GM23338 (cell line): ENCODE results near the gene PCDHB5. TPM values are rescaled to one million over a fixed set of nuclear protein-coding genes. Genes with fewer than 3 reads are reported as not detected.

Experiments
- ATAC-seq: fragments of 200-7000 bp; cut with Tn5 transposase; 3 replicates; pipeline ENCODE4 v1.9.1; 2020
- DNase-seq: peaks from one replicate; pipeline ENCODE4 v3.0.0-alpha.2; 2015; ENCODE audit warnings: low spot score
- H2AFZ ChIP-seq: fragments of 200-600 bp; sonication (generic); 2 replicates; pipeline ENCODE4 v1.8.0; 2016; ENCODE audit warnings: antibody characterized with exemption, mild to moderate bottlenecking, moderate library complexity
- H3F3A ChIP-seq: fragments of 200-600 bp; sonication (generic); replicated peaks from 2 replicates; pipeline ENCODE4 v1.8.0; 2017; ENCODE audit warnings: antibody characterized with exemption, mixed run types, low read depth
- H3K27ac ChIP-seq: fragments of 200-600 bp; sonication (generic); 2 replicates; pipeline ENCODE4 v1.6.1; 2016; ENCODE audit warnings: low read depth
- H3K27me3 ChIP-seq: fragments of 200-600 bp; sonication (generic); 2 replicates; pipeline ENCODE4 v1.8.0; 2016; ENCODE audit warnings: mild to moderate bottlenecking, mixed run types, moderate library complexity; ENCODE audit not compliant: insufficient read depth
- H3K36me3 ChIP-seq: fragments of 200-600 bp; sonication (generic); 2 replicates; pipeline ENCODE4 v1.8.0; 2016; ENCODE audit warnings: mild to moderate bottlenecking; ENCODE audit not compliant: insufficient read depth
- H3K4me1 ChIP-seq: fragments of 200-600 bp; sonication (generic); 2 replicates; pipeline ENCODE4 v1.8.0; 2016; ENCODE audit warnings: mild to moderate bottlenecking, moderate library complexity; ENCODE audit not compliant: insufficient read depth
- H3K4me2 ChIP-seq: fragments of 200-600 bp; sonication (generic); 2 replicates; pipeline ENCODE4 v1.7.1; 2017; ENCODE audit warnings: mixed run types
- H3K4me3 ChIP-seq: fragments of 200-600 bp; sonication (generic); 2 replicates; pipeline ENCODE4 v1.6.1; 2016; ENCODE audit warnings: mixed run types
- H3K79me2 ChIP-seq: fragments of 200-600 bp; sonication (generic); replicated peaks from 2 replicates; pipeline ENCODE4 v1.8.0; 2017; ENCODE audit warnings: mild to moderate bottlenecking; ENCODE audit not compliant: insufficient read depth
- H3K9me2 ChIP-seq: fragments of 200-600 bp; sonication (generic); 2 replicates; pipeline ENCODE4 v1.8.0; 2017; ENCODE audit not compliant: insufficient read depth
- H4K20me1 ChIP-seq: fragments of 200-600 bp; sonication (generic); replicated peaks from 2 replicates; pipeline ENCODE4 v1.8.0; 2017; ENCODE audit warnings: mild to moderate bottlenecking; ENCODE audit not compliant: insufficient read depth
- H3K27ac Mint-ChIP-seq: 2 replicates; pipeline ENCODE4 v1.8.0; 2020; ENCODE audit warnings: inconsistent platforms, mild to moderate bottlenecking, moderate library complexity, mixed read lengths
- H3K27me3 Mint-ChIP-seq: 3 replicates; pipeline ENCODE4 v1.8.0; 2022; ENCODE audit warnings: low read depth, mild to moderate bottlenecking, moderate library complexity, mixed read lengths, inconsistent platforms; ENCODE audit not compliant: insufficient read depth, poor library complexity
- H3K36me3 Mint-ChIP-seq: 3 replicates; pipeline ENCODE4 v1.8.0; 2021; ENCODE audit warnings: low read depth, mild to moderate bottlenecking, inconsistent platforms, moderate library complexity, mixed read lengths
- H3K4me1 Mint-ChIP-seq: 3 replicates; pipeline ENCODE4 v1.8.0; 2020; ENCODE audit warnings: mild to moderate bottlenecking, inconsistent platforms, mixed read lengths
- H3K4me3 Mint-ChIP-seq: 3 replicates; pipeline ENCODE4 v1.8.0; 2021; ENCODE audit warnings: moderate library complexity, mild to moderate bottlenecking, inconsistent platforms, mixed read lengths
- H3K9me3 Mint-ChIP-seq: 3 replicates; pipeline ENCODE4 v1.8.0; 2020; ENCODE audit warnings: moderate library complexity, mild to moderate bottlenecking, inconsistent platforms, mixed read lengths
- CREB1 ChIP-seq: fragments of 250-450 bp; sonication (Bioruptor Pico); IDR thresholded peaks from 2 replicates; pipeline ENCODE4 v1.5.0; 2020; ENCODE audit warnings: low read depth, mild to moderate bottlenecking, moderate library complexity
- EZH2 ChIP-seq: fragments of 200-600 bp; sonication (generic); IDR thresholded peaks from one replicate; pipeline ENCODE4 v1.8.0; 2017; ENCODE audit warnings: antibody characterized with exemption, mild to moderate bottlenecking, low read depth; ENCODE audit not compliant: unreplicated experiment
- EZH2phosphoT487 ChIP-seq: fragments of 200-600 bp; sonication (generic); IDR thresholded peaks from one replicate; pipeline ENCODE4 v1.8.1; 2018; ENCODE audit warnings: antibody characterized with exemption; ENCODE audit not compliant: unreplicated experiment
- JUNB ChIP-seq: IDR thresholded peaks from one replicate; pipeline ENCODE4 v1.6.1; 2016; ENCODE audit warnings: antibody characterized with exemption; ENCODE audit not compliant: unreplicated experiment
- NANOG ChIP-seq: IDR thresholded peaks from 2 replicates; pipeline ENCODE4 v1.6.1; 2016; ENCODE audit warnings: antibody characterized with exemption, borderline replicate concordance
- POLR2AphosphoS5 ChIP-seq: IDR thresholded peaks from 2 replicates; pipeline ENCODE4 v1.6.1; 2016; ENCODE audit warnings: antibody characterized with exemption, low read depth
- STAT1 ChIP-seq: IDR thresholded peaks from one replicate; pipeline ENCODE4 v1.6.1; 2016; ENCODE audit warnings: antibody characterized with exemption; ENCODE audit not compliant: unreplicated experiment
- ZNF114 ChIP-seq: fragments of 250-450 bp; sonication (Bioruptor Pico); IDR thresholded peaks from 2 replicates; pipeline ENCODE4 v1.5.0; 2020; ENCODE audit warnings: mild to moderate bottlenecking, moderate library complexity
- ZNF331 ChIP-seq: fragments of 250-450 bp; sonication (Bioruptor Pico); IDR thresholded peaks from 2 replicates; pipeline ENCODE4 v1.5.0; 2020; ENCODE audit warnings: low read depth, mild to moderate bottlenecking, moderate library complexity
- polyA plus RNA-seq: library from polyadenylated mRNA; unstranded; fragments of >200 nt; fragmentation: Nextera tagmentation; extraction: Ambion mirVana; gene quantifications from 2 replicates; pipeline ENCODE4 v1.2.1, GENCODE V29; 2016
- total RNA-seq: library from RNA; depleted of rRNA; stranded (reverse); fragments of >200 nt; shearing (Covaris generic); gene quantifications from 2 replicates; pipeline ENCODE4 v1.2.3, GENCODE V29; 2014
- TF ChIP-seq, protein P1 (sequence below): IDR thresholded peaks from one replicate; pipeline ENCODE4 v1.6.1; 2018; ENCODE audit warnings: antibody characterized with exemption; ENCODE audit not compliant: unreplicated experiment
- TF ChIP-seq, protein P2 (sequence below): fragments of 250-450 bp; sonication (Bioruptor Pico); IDR thresholded peaks from 2 replicates; pipeline ENCODE4 v1.5.0; 2020; ENCODE audit warnings: mild to moderate bottlenecking, moderate library complexity
- TF ChIP-seq, protein P3 (sequence below), 2 experiments: fragments of 200-600 bp in 1 of 2; sonication (generic) in 1 of 2; conservative IDR thresholded peaks; 2 replicates each; pipeline versions ENCODE4 v1.5.1 to v1.6.1; 2016 to 2017; ENCODE audit warnings: antibody characterized with exemption in 2 of 2, low read depth in 2 of 2, mild to moderate bottlenecking in 2 of 2, moderate library complexity in 1 of 2
- TF ChIP-seq, protein P4 (sequence below): IDR thresholded peaks from 2 replicates; pipeline ENCODE4 v1.6.1; 2016; ENCODE audit warnings: antibody characterized with exemption

PCDHB5 gene
- total and polyA plus RNA-seq, 2 experiments from 2014 or later, result 18.7 to 49.7 TPM

DNA sequence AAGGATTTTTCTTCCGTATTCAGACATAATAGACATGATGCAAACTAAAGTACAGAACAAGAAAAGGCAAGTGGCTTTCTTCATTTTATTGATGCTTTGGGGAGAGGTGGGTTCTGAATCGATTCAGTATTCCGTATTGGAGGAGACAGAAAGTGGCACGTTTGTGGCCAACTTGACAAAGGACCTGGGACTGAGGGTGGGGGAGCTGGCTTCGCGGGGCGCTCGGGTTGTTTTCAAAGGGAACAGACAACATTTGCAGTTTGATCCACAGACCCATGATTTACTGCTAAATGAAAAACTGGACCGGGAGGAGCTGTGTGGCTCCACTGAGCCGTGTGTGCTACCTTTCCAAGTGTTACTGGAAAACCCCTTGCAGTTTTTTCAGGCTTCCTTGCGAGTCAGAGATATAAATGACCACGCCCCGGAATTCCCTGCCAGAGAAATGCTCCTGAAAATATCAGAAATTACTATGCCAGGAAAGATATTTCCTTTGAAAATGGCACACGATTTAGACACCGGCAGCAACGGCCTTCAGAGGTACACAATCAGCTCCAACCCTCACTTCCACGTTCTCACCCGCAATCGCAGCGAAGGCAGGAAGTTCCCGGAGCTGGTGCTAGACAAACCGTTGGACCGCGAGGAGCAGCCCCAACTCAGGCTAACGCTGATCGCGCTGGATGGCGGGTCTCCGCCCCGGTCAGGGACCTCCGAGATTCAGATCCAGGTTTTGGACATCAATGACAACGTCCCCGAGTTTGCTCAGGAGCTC is 15.4 kb downstream of the PCDHB5 start:
- Histone ChIP-seq H3K4me3 (no peak overlapping the region), H3F3A (no peaks in the 10 kb centered on the region), H4K20me1 (no peaks in the 10 kb centered on the region; the same call in 1 of the 2 replicates), H3K36me3 (no peaks in the 10 kb centered on the region), H3K9me2 (no peaks in the 10 kb centered on the region), H3K27ac (no peak overlapping the region), H3K4me1 (no peaks in the 10 kb centered on the region), H2AFZ (no peak overlapping the region), H3K79me2 (no peaks in the 10 kb centered on the region), H3K27me3 (no peaks in the 10 kb centered on the region), H3K4me2 (no peak overlapping the region)
- Mint-ChIP-seq H3K4me1 (no peaks in the 10 kb centered on the region), H3K27me3 (peaks cover 2% of the 10 kb centered on the region), H3K4me3 (no peak overlapping the region), H3K36me3 (peaks cover 22% of the 10 kb centered on the region), H3K27ac (no peak overlapping the region), H3K9me3 (peaks cover 23% of the 10 kb centered on the region)
- ATAC-seq (no peak), DNase-seq (no peak)
- TF ChIP-seq NANOG (no peak), POLR2AphosphoS5 (no peak), CREB1 (no peak), EZH2 (no peak), EZH2phosphoT487 (no peak), ZNF114 (CRISPR knock-in tag) (no peak), STAT1 (no peak), JUNB (no peak), ZNF331 (no peak)
- TF ChIP-seq, protein P1, sequence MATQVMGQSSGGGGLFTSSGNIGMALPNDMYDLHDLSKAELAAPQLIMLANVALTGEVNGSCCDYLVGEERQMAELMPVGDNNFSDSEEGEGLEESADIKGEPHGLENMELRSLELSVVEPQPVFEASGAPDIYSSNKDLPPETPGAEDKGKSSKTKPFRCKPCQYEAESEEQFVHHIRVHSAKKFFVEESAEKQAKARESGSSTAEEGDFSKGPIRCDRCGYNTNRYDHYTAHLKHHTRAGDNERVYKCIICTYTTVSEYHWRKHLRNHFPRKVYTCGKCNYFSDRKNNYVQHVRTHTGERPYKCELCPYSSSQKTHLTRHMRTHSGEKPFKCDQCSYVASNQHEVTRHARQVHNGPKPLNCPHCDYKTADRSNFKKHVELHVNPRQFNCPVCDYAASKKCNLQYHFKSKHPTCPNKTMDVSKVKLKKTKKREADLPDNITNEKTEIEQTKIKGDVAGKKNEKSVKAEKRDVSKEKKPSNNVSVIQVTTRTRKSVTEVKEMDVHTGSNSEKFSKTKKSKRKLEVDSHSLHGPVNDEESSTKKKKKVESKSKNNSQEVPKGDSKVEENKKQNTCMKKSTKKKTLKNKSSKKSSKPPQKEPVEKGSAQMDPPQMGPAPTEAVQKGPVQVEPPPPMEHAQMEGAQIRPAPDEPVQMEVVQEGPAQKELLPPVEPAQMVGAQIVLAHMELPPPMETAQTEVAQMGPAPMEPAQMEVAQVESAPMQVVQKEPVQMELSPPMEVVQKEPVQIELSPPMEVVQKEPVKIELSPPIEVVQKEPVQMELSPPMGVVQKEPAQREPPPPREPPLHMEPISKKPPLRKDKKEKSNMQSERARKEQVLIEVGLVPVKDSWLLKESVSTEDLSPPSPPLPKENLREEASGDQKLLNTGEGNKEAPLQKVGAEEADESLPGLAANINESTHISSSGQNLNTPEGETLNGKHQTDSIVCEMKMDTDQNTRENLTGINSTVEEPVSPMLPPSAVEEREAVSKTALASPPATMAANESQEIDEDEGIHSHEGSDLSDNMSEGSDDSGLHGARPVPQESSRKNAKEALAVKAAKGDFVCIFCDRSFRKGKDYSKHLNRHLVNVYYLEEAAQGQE, result no peak
- TF ChIP-seq, protein P2, sequence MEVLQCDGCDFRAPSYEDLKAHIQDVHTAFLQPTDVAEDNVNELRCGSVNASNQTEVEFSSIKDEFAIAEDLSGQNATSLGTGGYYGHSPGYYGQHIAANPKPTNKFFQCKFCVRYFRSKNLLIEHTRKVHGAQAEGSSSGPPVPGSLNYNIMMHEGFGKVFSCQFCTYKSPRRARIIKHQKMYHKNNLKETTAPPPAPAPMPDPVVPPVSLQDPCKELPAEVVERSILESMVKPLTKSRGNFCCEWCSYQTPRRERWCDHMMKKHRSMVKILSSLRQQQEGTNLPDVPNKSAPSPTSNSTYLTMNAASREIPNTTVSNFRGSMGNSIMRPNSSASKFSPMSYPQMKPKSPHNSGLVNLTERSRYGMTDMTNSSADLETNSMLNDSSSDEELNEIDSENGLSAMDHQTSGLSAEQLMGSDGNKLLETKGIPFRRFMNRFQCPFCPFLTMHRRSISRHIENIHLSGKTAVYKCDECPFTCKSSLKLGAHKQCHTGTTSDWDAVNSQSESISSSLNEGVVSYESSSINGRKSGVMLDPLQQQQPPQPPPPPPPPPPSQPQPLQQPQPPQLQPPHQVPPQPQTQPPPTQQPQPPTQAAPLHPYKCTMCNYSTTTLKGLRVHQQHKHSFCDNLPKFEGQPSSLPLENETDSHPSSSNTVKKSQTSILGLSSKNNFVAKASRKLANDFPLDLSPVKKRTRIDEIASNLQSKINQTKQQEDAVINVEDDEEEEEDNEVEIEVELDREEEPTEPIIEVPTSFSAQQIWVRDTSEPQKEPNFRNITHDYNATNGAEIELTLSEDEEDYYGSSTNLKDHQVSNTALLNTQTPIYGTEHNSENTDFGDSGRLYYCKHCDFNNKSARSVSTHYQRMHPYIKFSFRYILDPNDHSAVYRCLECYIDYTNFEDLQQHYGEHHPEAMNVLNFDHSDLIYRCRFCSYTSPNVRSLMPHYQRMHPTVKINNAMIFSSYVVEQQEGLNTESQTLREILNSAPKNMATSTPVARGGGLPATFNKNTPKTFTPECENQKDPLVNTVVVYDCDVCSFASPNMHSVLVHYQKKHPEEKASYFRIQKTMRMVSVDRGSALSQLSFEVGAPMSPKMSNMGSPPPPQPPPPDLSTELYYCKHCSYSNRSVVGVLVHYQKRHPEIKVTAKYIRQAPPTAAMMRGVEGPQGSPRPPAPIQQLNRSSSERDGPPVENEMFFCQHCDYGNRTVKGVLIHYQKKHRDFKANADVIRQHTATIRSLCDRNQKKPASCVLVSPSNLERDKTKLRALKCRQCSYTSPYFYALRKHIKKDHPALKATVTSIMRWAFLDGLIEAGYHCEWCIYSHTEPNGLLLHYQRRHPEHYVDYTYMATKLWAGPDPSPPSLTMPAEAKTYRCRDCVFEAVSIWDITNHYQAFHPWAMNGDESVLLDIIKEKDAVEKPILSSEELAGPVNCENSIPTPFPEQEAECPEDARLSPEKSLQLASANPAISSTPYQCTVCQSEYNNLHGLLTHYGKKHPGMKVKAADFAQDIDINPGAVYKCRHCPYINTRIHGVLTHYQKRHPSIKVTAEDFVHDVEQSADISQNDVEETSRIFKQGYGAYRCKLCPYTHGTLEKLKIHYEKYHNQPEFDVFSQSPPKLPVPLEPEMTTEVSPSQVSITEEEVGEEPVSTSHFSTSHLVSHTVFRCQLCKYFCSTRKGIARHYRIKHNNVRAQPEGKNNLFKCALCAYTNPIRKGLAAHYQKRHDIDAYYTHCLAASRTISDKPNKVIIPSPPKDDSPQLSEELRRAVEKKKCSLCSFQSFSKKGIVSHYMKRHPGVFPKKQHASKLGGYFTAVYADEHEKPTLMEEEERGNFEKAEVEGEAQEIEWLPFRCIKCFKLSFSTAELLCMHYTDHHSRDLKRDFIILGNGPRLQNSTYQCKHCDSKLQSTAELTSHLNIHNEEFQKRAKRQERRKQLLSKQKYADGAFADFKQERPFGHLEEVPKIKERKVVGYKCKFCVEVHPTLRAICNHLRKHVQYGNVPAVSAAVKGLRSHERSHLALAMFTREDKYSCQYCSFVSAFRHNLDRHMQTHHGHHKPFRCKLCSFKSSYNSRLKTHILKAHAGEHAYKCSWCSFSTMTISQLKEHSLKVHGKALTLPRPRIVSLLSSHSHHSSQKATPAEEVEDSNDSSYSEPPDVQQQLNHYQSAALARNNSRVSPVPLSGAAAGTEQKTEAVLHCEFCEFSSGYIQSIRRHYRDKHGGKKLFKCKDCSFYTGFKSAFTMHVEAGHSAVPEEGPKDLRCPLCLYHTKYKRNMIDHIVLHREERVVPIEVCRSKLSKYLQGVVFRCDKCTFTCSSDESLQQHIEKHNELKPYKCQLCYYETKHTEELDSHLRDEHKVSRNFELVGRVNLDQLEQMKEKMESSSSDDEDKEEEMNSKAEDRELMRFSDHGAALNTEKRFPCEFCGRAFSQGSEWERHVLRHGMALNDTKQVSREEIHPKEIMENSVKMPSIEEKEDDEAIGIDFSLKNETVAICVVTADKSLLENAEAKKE (CRISPR knock-in tag), result no peak
- TF ChIP-seq, protein P3, sequence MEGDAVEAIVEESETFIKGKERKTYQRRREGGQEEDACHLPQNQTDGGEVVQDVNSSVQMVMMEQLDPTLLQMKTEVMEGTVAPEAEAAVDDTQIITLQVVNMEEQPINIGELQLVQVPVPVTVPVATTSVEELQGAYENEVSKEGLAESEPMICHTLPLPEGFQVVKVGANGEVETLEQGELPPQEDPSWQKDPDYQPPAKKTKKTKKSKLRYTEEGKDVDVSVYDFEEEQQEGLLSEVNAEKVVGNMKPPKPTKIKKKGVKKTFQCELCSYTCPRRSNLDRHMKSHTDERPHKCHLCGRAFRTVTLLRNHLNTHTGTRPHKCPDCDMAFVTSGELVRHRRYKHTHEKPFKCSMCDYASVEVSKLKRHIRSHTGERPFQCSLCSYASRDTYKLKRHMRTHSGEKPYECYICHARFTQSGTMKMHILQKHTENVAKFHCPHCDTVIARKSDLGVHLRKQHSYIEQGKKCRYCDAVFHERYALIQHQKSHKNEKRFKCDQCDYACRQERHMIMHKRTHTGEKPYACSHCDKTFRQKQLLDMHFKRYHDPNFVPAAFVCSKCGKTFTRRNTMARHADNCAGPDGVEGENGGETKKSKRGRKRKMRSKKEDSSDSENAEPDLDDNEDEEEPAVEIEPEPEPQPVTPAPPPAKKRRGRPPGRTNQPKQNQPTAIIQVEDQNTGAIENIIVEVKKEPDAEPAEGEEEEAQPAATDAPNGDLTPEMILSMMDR (conservative IDR thresholded peaks at IDR 0.05; ENCODE audit: low read depth in 2 of 2), result no peak
- TF ChIP-seq, protein P4, sequence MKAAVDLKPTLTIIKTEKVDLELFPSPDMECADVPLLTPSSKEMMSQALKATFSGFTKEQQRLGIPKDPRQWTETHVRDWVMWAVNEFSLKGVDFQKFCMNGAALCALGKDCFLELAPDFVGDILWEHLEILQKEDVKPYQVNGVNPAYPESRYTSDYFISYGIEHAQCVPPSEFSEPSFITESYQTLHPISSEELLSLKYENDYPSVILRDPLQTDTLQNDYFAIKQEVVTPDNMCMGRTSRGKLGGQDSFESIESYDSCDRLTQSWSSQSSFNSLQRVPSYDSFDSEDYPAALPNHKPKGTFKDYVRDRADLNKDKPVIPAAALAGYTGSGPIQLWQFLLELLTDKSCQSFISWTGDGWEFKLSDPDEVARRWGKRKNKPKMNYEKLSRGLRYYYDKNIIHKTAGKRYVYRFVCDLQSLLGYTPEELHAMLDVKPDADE, result no peak
